WERI-Rb-1 (cell line): Measurements from ENCODE around the gene JMJD1C.
"Not testable (repeated sequence)": the region's sequence is repeated elsewhere in the genome, so short reads cannot be mapped to it uniquely, and the experiment has no call there.

ENCODE experiments used
- DNase-seq: peaks from one replicate; pipeline ENCODE4 v3.0.0-alpha.2; 2020
- H3K27ac ChIP-seq: fragments of 250-450 bp; sonication (Bioruptor Pico); 2 replicates; pipeline ENCODE4 v1.5.1; 2020; ENCODE audit warnings: mild to moderate bottlenecking, moderate library complexity
- H3K27me3 ChIP-seq: fragments of 250-450 bp; sonication (Bioruptor Pico); 2 replicates; pipeline ENCODE4 v1.5.1; 2021; ENCODE audit warnings: mild to moderate bottlenecking, low read depth, moderate library complexity; ENCODE audit not compliant: insufficient read depth, severe bottlenecking
- H3K36me3 ChIP-seq: fragments of 250-450 bp; sonication (Bioruptor Pico); 2 replicates; pipeline ENCODE4 v1.5.1; 2020; ENCODE audit warnings: mild to moderate bottlenecking, moderate library complexity
- H3K4me3 ChIP-seq: 2 replicates; pipeline ENCODE4 v1.5.1; 2011; ENCODE audit warnings: low read depth, mild to moderate bottlenecking, control low read depth, low read length
- H3K9me3 ChIP-seq: fragments of 250-450 bp; sonication (Bioruptor Pico); 2 replicates; pipeline ENCODE4 v1.5.1; 2021; ENCODE audit warnings: mild to moderate bottlenecking, moderate library complexity; ENCODE audit not compliant: severe bottlenecking
- CTCF ChIP-seq: IDR thresholded peaks from 2 replicates; pipeline ENCODE4 v1.5.1; 2011; ENCODE audit warnings: low read depth, mild to moderate bottlenecking, control low read depth, inconsistent platforms, low read length

JMJD1C gene

GRCh38 chr10:63286340-63286739 is 179.4 kb downstream of the JMJD1C start:
- no peak for TF ChIP-seq CTCF
- no peak for DNase-seq
- Histone ChIP-seq H3K9me3 (no peaks in the 10 kb centered on the region), H3K27ac (no peak overlapping the region), H3K36me3 (no peaks in the 10 kb centered on the region; the same call in 1 of the 2 replicates), H3K4me3 (no peak overlapping the region), H3K27me3 (no peaks in the 10 kb centered on the region)

- H3K27me3 ChIP-seq, DNase-seq, H3K36me3 ChIP-seq, H3K4me3 ChIP-seq, H3K27ac ChIP-seq, H3K9me3 ChIP-seq: not testable (repeated sequence)
Observed at GRCh38 chr10:63283901-63284300, 181.9 kb downstream of the JMJD1C start.

- no peaks in the 10 kb centered on the region; the same call in 1 of the 2 replicates for H3K36me3 ChIP-seq
- no peak for DNase-seq
- H3K27me3 ChIP-seq: no peaks in the 10 kb centered on the region
- no peaks in the 10 kb centered on the region for H3K9me3 ChIP-seq
- no peak overlapping the region for H3K4me3 ChIP-seq
- no peak overlapping the region for H3K27ac ChIP-seq
- TF ChIP-seq CTCF: no peak
Observed at GRCh38 chr10:63283093-63283492, 182.7 kb downstream of the JMJD1C start.

- no peak for TF ChIP-seq CTCF
- Histone ChIP-seq H3K9me3 (no peaks in the 10 kb centered on the region), H3K27ac (no peak overlapping the region), H3K36me3 (no peaks in the 10 kb centered on the region; the same call in 1 of the 2 replicates), H3K27me3 (no peaks in the 10 kb centered on the region), H3K4me3 (no peak overlapping the region)
- no peak for DNase-seq
Observed at GRCh38 chr10:63281967-63282366, 183.8 kb downstream of the JMJD1C start.

- Histone ChIP-seq H3K9me3 (no peaks in the 10 kb centered on the region), H3K36me3 (no peaks in the 10 kb centered on the region), H3K4me3 (no peak overlapping the region), H3K27me3 (no peaks in the 10 kb centered on the region), H3K27ac (no peak overlapping the region)
- TF ChIP-seq CTCF: no peak
- no peak for DNase-seq
Observed at GRCh38 chr10:63280386-63280785, 185.4 kb downstream of the JMJD1C start.

- no peak overlapping the region for H3K4me3 ChIP-seq
- no peak for TF ChIP-seq CTCF
Observed at GRCh38 chr10:63275094-63275493, 190.7 kb downstream of the JMJD1C start.

More at GRCh38 chr10:63275094-63275493, 190.7 kb downstream of the JMJD1C start:
- Histone ChIP-seq H3K27ac (no peak overlapping the region), H3K36me3 (no peaks in the 10 kb centered on the region), H3K27me3 (no peaks in the 10 kb centered on the region), H3K9me3 (no peaks in the 10 kb centered on the region)
- no peak for DNase-seq
